Fibroblast of skin of back (primary cell): Measurements from ENCODE around the gene LGI2. TPM values are rescaled to one million over a fixed set of nuclear protein-coding genes. Genes with fewer than 3 reads are reported as not detected.
"Not testable (repeated sequence)": the region's sequence is repeated elsewhere in the genome, so short reads cannot be mapped to it uniquely, and the experiment has no call there.

Experiments
- DNase-seq: peaks from one replicate; pipeline ENCODE4 v3.0.0-alpha.2; 2013
- polyA plus RNA-seq, 2 experiments: library from polyadenylated mRNA; unstranded; fragments of 120-200 nt; gene quantifications; one replicate each; pipeline ENCODE4 v1.2.1, GENCODE V29; 2013; ENCODE audit not compliant: insufficient read length in 2 of 2

LGI2 gene
- polyA plus RNA-seq (2013, experiment 1 of 2; ENCODE audit: insufficient read length) = 0.06 TPM
- 0.04 TPM for polyA plus RNA-seq (2013, experiment 2 of 2; ENCODE audit: insufficient read length)

GRCh38 chr4:25030277-25031076 is at the start of gene LGI2:
Gene LGI2, minus strand, starts transcription at chr4:25030946. Its CDS starts 253 bp downstream, at chr4:25030693.
- DNase-seq = peak; percentile 13

- DNase-seq = no peak
These were observed 47.8 kb upstream of the LGI2 start for GRCh38 chr4:25078523-25078922.

- no peak for DNase-seq
These were observed 46.1 kb upstream of the LGI2 start for GRCh38 chr4:25076625-25077398.

- no peak for DNase-seq
These were observed 45.1 kb upstream of the LGI2 start for GRCh38 chr4:25075851-25076250.

- no peak for DNase-seq
These were observed 44.4 kb upstream of the LGI2 start for GRCh38 chr4:25075129-25075528.

GRCh38 chr4:25070545-25070944 is 39.8 kb upstream of the LGI2 start:
- no peak for DNase-seq

GRCh38 chr4:25069014-25069413 is 38.3 kb upstream of the LGI2 start:
- no peak for DNase-seq

- DNase-seq = no peak
These were observed 37.6 kb upstream of the LGI2 start for GRCh38 chr4:25068386-25068785.

- no peak for DNase-seq
These were observed 35.3 kb upstream of the LGI2 start for GRCh38 chr4:25065932-25066590.

- DNase-seq = no peak
These were observed 34.7 kb upstream of the LGI2 start for GRCh38 chr4:25065431-25065858.

- DNase-seq = not testable (repeated sequence)
These were observed 33.7 kb upstream of the LGI2 start for GRCh38 chr4:25064447-25064846.

- DNase-seq = no peak
These were observed 32.4 kb upstream of the LGI2 start for GRCh38 chr4:25063116-25063515.

GRCh38 chr4:25062098-25062497 is 31.4 kb upstream of the LGI2 start:
- DNase-seq = no peak

GRCh38 chr4:25061602-25062001 is 30.9 kb upstream of the LGI2 start:
- DNase-seq = no peak

- no peak for DNase-seq
These were observed 30.2 kb upstream of the LGI2 start for GRCh38 chr4:25060963-25061340.

- no peak for DNase-seq
These were observed 29.7 kb upstream of the LGI2 start for GRCh38 chr4:25060241-25060962.

- DNase-seq = no peak
These were observed 29.0 kb upstream of the LGI2 start for GRCh38 chr4:25059791-25060190.

GRCh38 chr4:25058796-25059195 is 28.1 kb upstream of the LGI2 start:
- DNase-seq = no peak

GRCh38 chr4:25057299-25057698 is 26.6 kb upstream of the LGI2 start:
- DNase-seq = no peak

GRCh38 chr4:25052037-25052436 is 21.3 kb upstream of the LGI2 start:
- DNase-seq = not testable (repeated sequence)

GRCh38 chr4:25051534-25051933 is 20.8 kb upstream of the LGI2 start:
- DNase-seq = no peak

- DNase-seq = no peak
These were observed 19.8 kb upstream of the LGI2 start for GRCh38 chr4:25050370-25051078.
